CD4-positive, alpha-beta memory T cell (primary cell): ENCODE measurements around the gene SASH1. TPM values are rescaled to one million over a fixed set of nuclear protein-coding genes. Genes with fewer than 3 reads are reported as not detected.

Experiments used
- CTCF ChIA-PET: fragments of 350-600 bp; sonication (Branson Sonifier 250); formaldehyde crosslinking; loops from one replicate; lab custom pipeline; 2021; ENCODE audit warnings: inconsistent platforms; ENCODE audit not compliant: partially characterized antibody; lab: Charles Lee
- POLR2A ChIA-PET: fragments of 350-600 bp; sonication (Branson Sonifier 250); formaldehyde crosslinking; loops from one replicate; lab custom pipeline; 2021; ENCODE audit not compliant: partially characterized antibody; lab: Charles Lee
- DNase-seq, 5 donors: peaks; one replicate each; pipeline versions ENCODE4 v3.0.0 to v3.0.0-alpha.2; 2020 to 2022; ENCODE audit warnings: mixed read lengths in 1 of 5
- H3K27ac ChIP-seq: one replicate; pipeline ENCODE4 v1.7.0; 2013; ENCODE audit warnings: low read depth, low read length
- H3K27me3 ChIP-seq: 2 replicates; pipeline ENCODE4 v1.7.0; 2013; ENCODE audit warnings: mild to moderate bottlenecking, low read length, moderate library complexity; ENCODE audit not compliant: insufficient read depth
- H3K36me3 ChIP-seq: 2 replicates; pipeline ENCODE4 v1.7.0; 2013; ENCODE audit warnings: mild to moderate bottlenecking, low read length, moderate library complexity; ENCODE audit not compliant: insufficient read depth
- H3K4me1 ChIP-seq: 2 replicates; pipeline ENCODE4 v1.7.0; 2013; ENCODE audit warnings: mild to moderate bottlenecking, low read length, moderate library complexity; ENCODE audit not compliant: insufficient read depth
- H3K4me3 ChIP-seq, 2 donors: one replicate each; pipeline ENCODE4 v1.7.0; 2013; ENCODE audit warnings: low read length in 2 of 2, mild to moderate bottlenecking in 1 of 2
- H3K9me3 ChIP-seq, 2 donors: one replicate each; pipeline ENCODE4 v1.7.0; 2013; ENCODE audit warnings: low read length in 2 of 2, control low read depth in 1 of 2; ENCODE audit not compliant: control insufficient read depth in 1 of 2
- H3K27ac Mint-ChIP-seq, 7 donors: one replicate each; pipeline ENCODE4 v1.8.0; 2020 to 2021; ENCODE audit warnings: mixed read lengths in 7 of 7, mild to moderate bottlenecking in 6 of 7, inconsistent platforms in 3 of 7, moderate library complexity in 3 of 7
- H3K27me3 Mint-ChIP-seq, 2 donors: one replicate each; pipeline ENCODE4 v1.8.0; 2020 to 2021; ENCODE audit warnings: mixed read lengths in 2 of 2
- H3K36me3 Mint-ChIP-seq, 2 donors: one replicate each; pipeline ENCODE4 v1.8.0; 2020 to 2021; ENCODE audit warnings: mixed read lengths in 2 of 2, inconsistent platforms in 1 of 2, mild to moderate bottlenecking in 1 of 2
- H3K4me1 Mint-ChIP-seq, 4 donors: one replicate each; pipeline ENCODE4 v1.8.0; 2020 to 2021; ENCODE audit warnings: mixed read lengths in 4 of 4, mild to moderate bottlenecking in 1 of 4
- H3K4me3 Mint-ChIP-seq, 8 donors: one replicate each; pipeline ENCODE4 v1.8.0; 2020 to 2021; ENCODE audit warnings: mixed read lengths in 8 of 8, mild to moderate bottlenecking in 7 of 8, moderate library complexity in 6 of 8, inconsistent platforms in 3 of 8
- H3K9me3 Mint-ChIP-seq, 8 donors: one replicate each; pipeline ENCODE4 v1.8.0; 2020 to 2021; ENCODE audit warnings: mixed read lengths in 8 of 8, mild to moderate bottlenecking in 5 of 8, inconsistent platforms in 3 of 8, moderate library complexity in 1 of 8
- intact Hi-C: fragments of 100-400 bp; cut with micrococcal nuclease; formaldehyde crosslinking; loops from one replicate; pipeline ENCODE4 v1.15.1; 2023
- polyA plus RNA-seq, 2 donors: library from polyadenylated mRNA; unstranded; fragments of 300-500 nt; fragmentation: Illumina TruSeq; gene quantifications; one replicate each; pipeline ENCODE4 v1.2.3, GENCODE V29; 2021
- total RNA-seq, 2 experiments: library from RNA; stranded (reverse); gene quantifications; one replicate each; pipeline ENCODE4 v1.2.3, GENCODE V29; 2021

Gene SASH1
- total and polyA plus RNA-seq, 4 experiments from 2014 or later, result 0.26 to 4.9 (median 1.7) TPM

DNA sequence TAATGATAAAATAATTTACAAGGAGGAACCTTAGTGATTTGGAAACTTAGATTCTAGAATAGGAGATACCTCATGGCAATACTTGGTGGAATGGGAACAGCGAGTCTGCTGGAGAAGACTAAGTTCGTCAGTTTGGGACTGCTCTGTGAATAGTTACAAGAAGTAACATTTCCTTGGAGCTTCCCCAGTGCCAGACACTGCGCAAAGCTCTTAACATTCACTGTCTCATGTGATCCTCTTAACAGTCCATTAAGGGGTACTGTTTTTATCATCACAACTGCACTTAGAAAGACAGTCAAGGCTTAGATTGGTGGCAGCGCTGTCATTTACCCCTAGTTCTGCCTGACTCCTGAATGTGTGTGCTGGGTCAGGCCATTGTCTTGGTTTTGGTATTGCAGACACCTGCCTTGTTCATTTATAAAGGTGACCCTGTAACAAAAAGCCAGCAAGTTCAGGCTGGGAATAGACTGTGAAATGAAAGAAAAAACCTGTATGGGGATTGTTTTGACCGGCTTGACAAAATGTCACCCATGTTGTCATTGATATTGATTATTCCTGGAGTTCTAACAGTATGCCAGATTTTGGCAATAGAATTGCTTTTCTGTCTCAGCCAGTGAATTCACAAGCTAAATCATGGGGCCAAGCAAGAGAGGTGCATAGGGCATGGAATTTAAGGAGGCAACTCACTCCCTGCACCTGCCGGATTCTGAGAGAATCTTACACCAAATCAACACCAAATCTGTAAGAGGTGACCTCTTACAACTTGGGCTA lies 118.4 kb downstream of the SASH1 start:
- POLR2A ChIA-PET, result no interaction called here
- no peaks in the 10 kb centered on the region for H3K36me3 Mint-ChIP-seq
- H3K4me1 Mint-ChIP-seq, result peaks cover 1 to 11% (median 5%) of the 10 kb centered on the region in 4 donors
- no peak overlapping the region for H3K4me3 Mint-ChIP-seq
- peaks cover 4 to 5% of the 10 kb centered on the region in 2 donors for H3K27me3 Mint-ChIP-seq
- intact Hi-C loops, result no loop called here
- DNase-seq, result no peak
- no peaks in the 10 kb centered on the region for H3K36me3 ChIP-seq
- no peak overlapping the region for H3K27ac Mint-ChIP-seq
- no peaks in the 10 kb centered on the region for H3K9me3 ChIP-seq
- CTCF ChIA-PET, result interaction anchor here (1.0 to 2.3 kb wide), 3 partner anchors 8 to 283 kb away, joined by 3 to 6 read pairs (median 6); no protein-coding TSS in a partner anchor
- no peaks in the 10 kb centered on the region for H3K4me1 ChIP-seq
- H3K4me3 ChIP-seq, result no peak overlapping the region
- no peaks in the 10 kb centered on the region for H3K27me3 ChIP-seq
- H3K9me3 Mint-ChIP-seq, result no peaks in the 10 kb centered on the region
- H3K27ac ChIP-seq, result no peak overlapping the region

DNA sequence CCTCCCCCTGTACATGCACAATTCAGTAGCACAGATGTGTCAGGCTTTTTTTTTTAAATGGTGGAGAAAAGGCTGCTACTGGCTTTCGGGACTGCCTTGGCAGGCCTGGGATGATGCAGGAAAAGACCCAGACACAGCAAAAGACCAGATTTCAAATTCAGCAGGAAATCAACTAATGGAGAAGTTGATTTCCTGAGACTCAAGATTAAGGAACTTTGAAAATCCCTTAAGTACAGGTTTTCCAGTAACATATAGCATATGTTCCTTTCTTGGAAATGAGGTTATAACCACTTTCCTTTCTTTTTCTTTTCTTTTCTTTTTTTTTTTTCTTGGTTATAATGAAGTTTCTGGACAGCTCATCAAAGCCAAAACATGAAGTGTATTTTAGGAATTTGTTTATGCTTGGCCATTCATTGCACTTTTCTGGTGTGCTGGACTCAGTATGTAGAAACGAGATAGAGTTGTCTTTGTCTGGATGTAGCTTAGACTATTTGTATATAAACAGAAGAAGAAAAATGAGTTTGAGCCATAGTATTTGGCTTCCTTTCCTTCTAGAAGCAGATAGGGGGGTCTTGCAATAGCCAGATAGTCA lies 119.4 kb downstream of the SASH1 start:
- POLR2A ChIA-PET, result no interaction called here
- intact Hi-C loops, result no loop called here

DNA sequence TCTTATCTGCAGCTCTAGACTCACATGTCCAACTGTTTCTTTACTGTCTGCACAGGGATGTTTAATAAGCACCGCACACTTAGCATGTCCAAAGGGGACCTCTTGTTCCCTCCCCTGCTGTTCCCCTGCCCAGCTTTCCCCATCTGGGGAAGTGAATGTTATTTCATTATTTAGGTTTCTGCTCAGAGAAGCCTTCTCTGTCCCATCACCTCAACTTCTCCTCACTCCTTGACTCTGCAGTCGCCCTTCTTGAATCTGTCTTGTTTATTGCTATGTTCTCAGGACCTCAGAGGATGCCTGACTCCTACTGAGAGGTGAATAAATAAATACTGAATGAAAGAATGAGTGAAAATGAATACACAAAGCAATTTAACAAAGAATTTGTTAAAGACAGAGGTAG lies 121.0 kb downstream of the SASH1 start:
- Histone ChIP-seq H3K27me3 (no peaks in the 10 kb centered on the region), H3K36me3 (no peaks in the 10 kb centered on the region), H3K4me3 (no peak overlapping the region), H3K4me1 (no peaks in the 10 kb centered on the region), H3K9me3 (no peaks in the 10 kb centered on the region), H3K27ac (no peak overlapping the region)
- Mint-ChIP-seq H3K4me3 (no peak overlapping the region), H3K36me3 (no peaks in the 10 kb centered on the region), H3K4me1 (peaks cover 1 to 11% (median 5%) of the 10 kb centered on the region in 4 donors), H3K27ac (peak overlapping the region in 1 of 7 donors; percentile 17), H3K9me3 (no peaks in the 10 kb centered on the region), H3K27me3 (peaks cover 7 to 14% of the 10 kb centered on the region in 2 donors)
- POLR2A ChIA-PET, result no interaction called here
- DNase-seq, result no peak
- CTCF ChIA-PET, result interaction anchor here (0.7 to 1.9 kb wide), 3 partner anchors 11 to 287 kb away, joined by 3 to 20 read pairs (median 6); no protein-coding TSS in a partner anchor
- intact Hi-C loops, result loop anchor here (1.0 kb wide), 1 partner anchor 1606 kb away; no protein-coding TSS in a partner anchor

More for the DNA sequence above, 119.4 kb downstream of the SASH1 start:
- Mint-ChIP-seq H3K4me1 (peaks cover 1 to 11% (median 5%) of the 10 kb centered on the region in 4 donors), H3K9me3 (no peaks in the 10 kb centered on the region), H3K4me3 (no peak overlapping the region), H3K27me3 (peaks cover 3 to 10% of the 10 kb centered on the region in 2 donors), H3K36me3 (no peaks in the 10 kb centered on the region), H3K27ac (no peak overlapping the region)
- Histone ChIP-seq H3K27me3 (no peaks in the 10 kb centered on the region), H3K36me3 (no peaks in the 10 kb centered on the region), H3K4me1 (no peaks in the 10 kb centered on the region), H3K27ac (no peak overlapping the region), H3K4me3 (no peak overlapping the region), H3K9me3 (no peaks in the 10 kb centered on the region)
- no peak for DNase-seq
- CTCF ChIA-PET, result interaction anchor here (1.0 to 2.3 kb wide), 2 partner anchors 9 to 285 kb away, joined by 3 to 6 read pairs; no protein-coding TSS in a partner anchor

DNA sequence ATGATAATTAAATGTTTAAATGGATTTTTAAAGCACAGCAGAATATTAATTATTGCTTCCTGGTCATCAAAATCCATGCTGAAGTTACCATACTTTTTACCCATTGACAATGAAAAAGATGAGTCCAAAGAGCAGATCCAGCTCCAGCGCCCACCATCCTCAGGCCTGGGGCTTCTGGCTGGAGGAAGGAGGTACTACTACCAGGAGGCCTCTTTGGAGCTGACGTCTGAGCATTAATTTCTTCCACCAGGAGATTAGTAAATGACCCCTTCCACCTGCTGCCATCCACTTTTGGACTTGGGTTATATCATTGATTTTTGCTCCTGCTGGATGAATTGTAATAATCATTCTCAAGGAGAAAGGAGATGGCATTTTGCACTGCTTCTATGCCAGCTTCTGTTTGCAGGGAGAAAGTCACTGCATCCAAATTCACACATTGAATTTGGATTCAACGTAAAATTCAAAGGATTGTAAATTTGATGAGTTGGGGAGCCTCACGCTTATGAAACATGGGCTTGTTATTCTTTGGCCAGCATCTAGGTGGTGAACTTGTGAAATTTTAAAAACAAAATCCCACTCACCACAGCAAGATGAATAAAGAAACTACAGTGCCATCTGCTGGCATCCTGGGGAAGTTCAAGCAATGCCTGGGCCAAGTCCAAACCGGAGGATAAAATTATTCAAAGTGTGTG lies 121.8 kb downstream of the SASH1 start:
- Histone ChIP-seq H3K4me1 (no peaks in the 10 kb centered on the region), H3K27me3 (no peaks in the 10 kb centered on the region), H3K9me3 (no peaks in the 10 kb centered on the region), H3K4me3 (no peak overlapping the region), H3K36me3 (no peaks in the 10 kb centered on the region), H3K27ac (no peak overlapping the region)
- intact Hi-C loops, result loop anchor here (1.0 kb wide), 1 partner anchor 1607 kb away; no protein-coding TSS in a partner anchor
- peak in 4 of 5 donors; percentile 39 to 48 (median 43) for DNase-seq
- H3K4me3 Mint-ChIP-seq, result no peak overlapping the region
- CTCF ChIA-PET, result interaction anchor here (0.6 to 1.9 kb wide), 4 partner anchors 11 to 288 kb away, joined by 3 to 20 read pairs (median 4); no protein-coding TSS in a partner anchor
- H3K27me3 Mint-ChIP-seq, result peaks cover 7 to 17% of the 10 kb centered on the region in 2 donors
- POLR2A ChIA-PET, result no interaction called here
- H3K36me3 Mint-ChIP-seq, result no peaks in the 10 kb centered on the region
- peaks cover 1 to 11% (median 5%) of the 10 kb centered on the region in 4 donors for H3K4me1 Mint-ChIP-seq
- no peaks in the 10 kb centered on the region for H3K9me3 Mint-ChIP-seq
- no peak overlapping the region for H3K27ac Mint-ChIP-seq

DNA sequence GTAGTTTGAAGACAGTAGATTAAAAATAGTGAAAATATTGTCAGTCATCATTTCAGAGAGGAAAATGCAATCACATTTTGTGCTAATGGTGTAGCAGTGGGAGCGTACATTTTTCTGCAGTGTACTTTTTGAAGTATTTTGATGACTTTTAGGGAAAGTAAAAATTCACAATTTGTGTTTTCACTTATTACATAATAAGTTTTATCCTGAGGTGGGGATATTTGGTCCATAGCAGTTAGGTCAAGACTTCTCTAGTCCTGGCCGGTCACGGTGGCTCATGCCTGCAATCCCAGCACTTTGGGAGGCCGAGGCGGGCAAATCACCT lies 122.3 kb downstream of the SASH1 start:
- H3K4me3 ChIP-seq, result no peak overlapping the region
- no peaks in the 10 kb centered on the region for H3K4me1 ChIP-seq
- no peaks in the 10 kb centered on the region for H3K27me3 ChIP-seq
- DNase-seq, result no peak
- intact Hi-C loops, result no loop called here
- H3K36me3 Mint-ChIP-seq, result no peaks in the 10 kb centered on the region
- H3K4me1 Mint-ChIP-seq, result peaks cover 1 to 8% (median 5%) of the 10 kb centered on the region in 4 donors
- H3K9me3 ChIP-seq, result no peaks in the 10 kb centered on the region
- H3K27me3 Mint-ChIP-seq, result peaks cover 7 to 17% of the 10 kb centered on the region in 2 donors
- ChIA-PET POLR2A (no interaction called here), CTCF (interaction anchor here (1.1 to 1.9 kb wide), 3 partner anchors 8 to 288 kb away, joined by 5 to 20 read pairs (median 6); no protein-coding TSS in a partner anchor)
- H3K36me3 ChIP-seq, result no peaks in the 10 kb centered on the region
- H3K27ac Mint-ChIP-seq, result no peak overlapping the region
- no peak overlapping the region for H3K27ac ChIP-seq
- H3K4me3 Mint-ChIP-seq, result no peak overlapping the region
- H3K9me3 Mint-ChIP-seq, result no peaks in the 10 kb centered on the region

DNA sequence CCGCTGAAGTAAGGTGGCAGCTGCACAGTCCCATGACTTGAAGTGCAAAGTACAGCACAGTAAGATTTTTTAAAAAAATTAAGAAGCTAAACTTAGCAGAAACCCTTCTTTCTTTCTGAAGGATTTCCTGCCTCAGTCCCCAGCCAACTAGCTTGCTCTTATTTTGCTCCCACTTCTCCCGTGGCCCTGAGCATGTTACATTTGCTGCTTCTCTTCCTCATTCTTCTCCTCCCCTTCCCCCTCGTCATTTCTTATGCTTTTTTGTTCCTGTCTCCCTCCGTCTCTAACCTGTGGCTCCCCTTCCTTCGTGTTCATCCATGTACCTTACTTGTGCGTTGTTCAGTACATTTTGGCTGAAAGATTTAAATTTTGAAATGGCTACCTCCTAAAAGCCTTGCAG lies 123.0 kb downstream of the SASH1 start:
- Mint-ChIP-seq H3K9me3 (no peaks in the 10 kb centered on the region), H3K27ac (no peak overlapping the region), H3K27me3 (peaks cover 7 to 16% of the 10 kb centered on the region in 2 donors), H3K36me3 (no peaks in the 10 kb centered on the region), H3K4me1 (peaks cover 1 to 7% (median 5%) of the 10 kb centered on the region in 4 donors), H3K4me3 (no peak overlapping the region)
- Histone ChIP-seq H3K27ac (no peak overlapping the region), H3K27me3 (no peaks in the 10 kb centered on the region), H3K36me3 (no peaks in the 10 kb centered on the region), H3K4me1 (no peaks in the 10 kb centered on the region), H3K9me3 (no peaks in the 10 kb centered on the region), H3K4me3 (no peak overlapping the region)
- intact Hi-C loops, result no loop called here
- no peak for DNase-seq
- ChIA-PET CTCF (interaction anchor here (0.8 to 1.5 kb wide), 3 partner anchors 9 to 288 kb away, joined by 4 to 9 read pairs (median 5); no protein-coding TSS in a partner anchor), POLR2A (no interaction called here)
